Endometrial microvascular endothelial cells (primary cell): Measurements from ENCODE around the gene FABP2. TPM values are rescaled to one million over a fixed set of nuclear protein-coding genes. Genes with fewer than 3 reads are reported as not detected.

Experiments
- in situ Hi-C: cut with HindIII; loops from 2 replicates; pipeline ENCODE4 v1.10.0; 2017; ENCODE audit warnings: low sequenced_read_pairs, low pct_unique_long_range_greater_than_20kb; ENCODE audit errors: inconsistent ontology term
- total RNA-seq: library from RNA; depleted of rRNA; stranded (reverse); fragments of >200 nt; gene quantifications from one replicate; pipeline ENCODE4 v1.2.3, GENCODE V29; 2015; ENCODE audit errors: inconsistent ontology term

Gene FABP2
- total RNA-seq, 1 donor from 2014 or later = not detected

DNA sequence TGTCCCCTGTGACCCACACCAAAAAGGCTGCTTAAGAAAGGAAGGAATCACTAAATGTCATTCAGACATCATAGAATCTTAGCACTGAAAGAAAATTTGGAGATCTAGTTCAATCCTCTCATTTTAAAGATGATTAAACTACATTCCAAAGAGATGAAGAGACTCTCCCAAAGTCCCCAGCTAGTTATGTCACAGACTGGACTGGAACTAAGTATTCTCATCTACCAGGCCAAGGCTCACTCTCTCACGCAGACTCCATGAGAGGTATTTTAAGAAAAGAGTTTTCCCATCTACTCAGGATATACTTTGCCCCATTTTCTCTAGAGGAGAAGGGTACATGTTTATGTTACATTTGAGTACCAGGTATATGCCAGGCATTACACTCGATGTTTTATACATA is 6.9 kb downstream of the FABP2 start:
- in situ Hi-C loops = no loop called here

DNA sequence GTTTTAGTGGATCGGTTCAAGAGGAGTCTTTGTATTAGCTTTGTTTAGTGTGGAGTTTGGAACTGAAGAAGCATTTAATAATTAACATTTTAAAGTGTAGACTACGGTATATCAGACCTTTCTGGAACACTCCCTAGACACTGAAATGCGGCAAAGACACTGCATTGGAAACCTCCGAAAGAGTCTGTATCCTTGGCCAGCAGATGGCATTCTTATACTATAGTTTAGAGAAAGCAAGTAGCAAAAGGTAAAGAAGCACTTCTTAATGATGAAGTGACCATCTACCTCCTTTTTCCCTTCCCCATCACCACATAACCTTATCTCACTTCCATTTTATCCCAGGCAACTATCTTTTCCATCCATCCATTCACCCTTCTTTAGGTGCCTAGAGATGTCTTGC is 7.6 kb downstream of the FABP2 start:
- in situ Hi-C loops = no loop called here

DNA sequence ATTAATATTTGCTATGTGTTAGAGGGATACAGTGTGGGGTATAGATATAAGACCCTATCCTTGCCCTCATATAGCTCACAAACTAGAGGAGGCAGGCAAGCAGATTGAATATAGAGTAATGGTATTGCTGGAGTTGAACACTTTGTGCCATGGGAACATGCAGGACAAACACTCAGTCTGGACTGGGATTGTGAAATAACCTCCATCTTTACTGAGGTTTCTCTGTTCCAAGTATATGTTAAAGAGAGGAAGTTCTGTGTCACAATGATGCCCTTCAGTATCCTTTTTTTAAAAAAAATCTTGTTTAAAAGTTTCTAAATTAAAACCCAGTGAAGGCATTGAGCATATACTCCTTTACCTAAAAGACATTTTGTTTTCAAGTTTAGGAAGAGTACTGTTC is 8.7 kb downstream of the FABP2 start:
- in situ Hi-C loops = no loop called here

DNA sequence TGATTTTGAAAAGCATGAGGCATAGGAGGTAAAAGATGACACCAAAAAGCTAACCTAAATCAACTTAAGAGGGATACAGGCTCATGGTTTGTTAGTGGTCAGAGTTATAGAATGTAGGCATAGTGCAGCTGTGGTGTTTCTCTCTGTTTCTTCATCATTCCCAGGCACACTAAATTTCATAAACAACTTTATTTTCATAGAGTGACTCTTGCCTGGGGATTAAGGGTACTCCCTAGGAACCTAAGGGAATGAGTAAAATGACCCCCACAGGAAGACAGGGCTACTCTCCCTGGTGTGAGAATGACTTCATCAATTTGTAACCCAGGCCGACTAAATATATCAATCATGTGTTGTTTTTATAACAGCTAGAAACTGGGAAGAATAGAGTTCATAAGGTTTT is 11.1 kb downstream of the FABP2 start:
- in situ Hi-C loops = no loop called here

DNA sequence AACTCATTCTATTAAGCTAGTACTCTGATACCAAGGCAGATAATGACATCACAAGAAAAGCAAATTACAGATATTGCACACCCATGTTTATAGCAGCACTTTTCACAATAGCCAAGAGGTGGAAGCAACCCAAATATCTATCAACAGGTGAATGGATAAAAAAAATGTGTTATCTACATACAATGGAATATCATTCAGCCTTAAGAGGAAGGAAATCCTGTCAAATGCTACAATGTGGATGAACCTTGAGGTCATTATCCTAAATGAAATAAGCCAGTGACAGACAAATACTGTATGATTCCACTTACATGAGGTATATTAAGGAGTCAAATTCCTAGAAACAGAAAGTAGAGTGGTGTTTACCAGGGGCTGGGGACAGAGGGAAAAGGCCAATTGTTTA is 14.3 kb downstream of the FABP2 start:
- in situ Hi-C loops = no loop called here

DNA sequence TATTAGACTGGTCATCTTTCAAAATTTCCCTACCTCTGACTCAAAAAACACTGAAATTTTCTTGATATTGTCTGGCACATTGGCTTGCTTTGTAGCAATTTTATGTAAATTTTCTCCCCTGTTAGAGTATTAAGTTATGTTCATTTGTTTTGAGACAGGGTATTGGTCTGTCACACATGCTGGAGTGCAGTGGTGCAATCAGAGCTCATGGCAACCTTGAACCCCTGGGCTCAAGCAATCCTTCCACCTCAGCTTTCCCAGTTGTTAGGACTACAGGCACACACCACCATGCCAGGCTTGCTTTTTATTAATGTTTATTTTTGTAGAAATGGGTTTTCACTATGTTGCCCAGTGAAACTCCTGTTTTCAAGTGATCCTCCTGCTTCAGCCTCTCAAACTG is 17.5 kb downstream of the FABP2 start:
- in situ Hi-C loops = no loop called here

DNA sequence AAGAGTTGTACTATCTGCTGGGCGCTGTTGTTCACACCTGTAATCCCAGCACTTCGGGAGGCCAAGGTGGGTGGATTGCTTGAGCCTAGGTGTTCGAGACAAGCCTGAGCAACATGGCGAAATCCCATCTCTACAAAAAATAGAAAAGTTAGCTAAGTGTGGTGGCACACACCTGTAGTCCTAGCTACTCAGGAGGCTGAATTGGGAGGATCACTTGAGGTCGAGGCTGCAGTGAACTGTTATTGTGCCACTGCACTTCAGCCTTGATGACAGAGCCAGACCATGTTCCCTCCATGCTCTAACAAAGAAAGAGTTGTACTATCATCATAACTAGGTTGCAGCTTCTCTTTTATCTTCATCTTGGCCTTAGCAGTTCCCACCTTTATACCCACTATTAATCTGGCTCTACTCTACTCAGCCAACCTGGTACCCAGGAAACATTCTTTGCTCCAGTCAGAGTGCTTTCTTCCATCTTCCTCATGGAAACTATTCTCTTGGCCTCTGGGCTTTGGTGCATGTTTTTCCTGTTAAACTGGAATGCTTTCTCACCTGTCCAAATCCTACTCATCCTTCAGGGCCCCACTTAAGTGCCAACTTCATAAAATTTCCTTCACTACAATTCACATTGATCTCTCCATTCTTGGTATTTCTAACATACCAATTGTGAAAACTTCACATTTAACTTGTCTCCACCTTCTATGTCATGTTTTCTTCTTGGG is 18.2 kb downstream of the FABP2 start:
- in situ Hi-C loops = no loop called here

DNA sequence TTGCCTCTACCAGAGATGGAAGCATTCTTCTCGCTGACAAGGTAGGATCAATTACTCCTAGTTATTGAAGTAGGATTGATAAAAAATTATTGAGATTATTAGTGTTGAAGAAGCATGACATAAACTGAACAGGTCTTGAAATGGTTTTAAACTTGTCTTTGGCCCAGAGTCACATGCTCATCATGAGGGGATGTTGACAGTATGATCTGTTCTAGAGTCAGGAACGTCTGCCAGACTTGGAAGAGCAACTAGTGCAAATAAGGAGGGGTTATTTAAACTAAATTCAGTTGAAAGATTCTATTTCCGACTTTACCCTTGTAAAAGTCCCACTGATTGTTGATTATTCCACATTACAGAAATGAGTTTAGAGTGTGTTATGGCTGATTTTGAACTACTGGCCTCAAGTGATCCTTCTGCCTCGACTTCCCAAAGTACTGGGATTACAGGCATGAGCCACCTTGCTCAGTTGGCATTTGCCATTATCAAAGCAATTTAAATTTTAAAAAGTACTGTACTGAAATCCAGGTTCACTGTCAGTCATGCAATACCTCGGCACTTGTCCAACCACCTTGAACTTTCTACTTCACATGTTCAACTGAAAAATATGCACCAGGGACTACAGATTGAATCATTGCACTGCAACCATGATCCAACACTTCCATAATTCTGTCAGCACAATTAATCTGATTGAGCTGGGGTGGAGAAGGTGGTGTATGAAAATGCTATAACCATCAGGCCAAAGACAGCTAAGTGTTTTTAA is 19.7 kb downstream of the FABP2 start:
- in situ Hi-C loops = no loop called here

DNA sequence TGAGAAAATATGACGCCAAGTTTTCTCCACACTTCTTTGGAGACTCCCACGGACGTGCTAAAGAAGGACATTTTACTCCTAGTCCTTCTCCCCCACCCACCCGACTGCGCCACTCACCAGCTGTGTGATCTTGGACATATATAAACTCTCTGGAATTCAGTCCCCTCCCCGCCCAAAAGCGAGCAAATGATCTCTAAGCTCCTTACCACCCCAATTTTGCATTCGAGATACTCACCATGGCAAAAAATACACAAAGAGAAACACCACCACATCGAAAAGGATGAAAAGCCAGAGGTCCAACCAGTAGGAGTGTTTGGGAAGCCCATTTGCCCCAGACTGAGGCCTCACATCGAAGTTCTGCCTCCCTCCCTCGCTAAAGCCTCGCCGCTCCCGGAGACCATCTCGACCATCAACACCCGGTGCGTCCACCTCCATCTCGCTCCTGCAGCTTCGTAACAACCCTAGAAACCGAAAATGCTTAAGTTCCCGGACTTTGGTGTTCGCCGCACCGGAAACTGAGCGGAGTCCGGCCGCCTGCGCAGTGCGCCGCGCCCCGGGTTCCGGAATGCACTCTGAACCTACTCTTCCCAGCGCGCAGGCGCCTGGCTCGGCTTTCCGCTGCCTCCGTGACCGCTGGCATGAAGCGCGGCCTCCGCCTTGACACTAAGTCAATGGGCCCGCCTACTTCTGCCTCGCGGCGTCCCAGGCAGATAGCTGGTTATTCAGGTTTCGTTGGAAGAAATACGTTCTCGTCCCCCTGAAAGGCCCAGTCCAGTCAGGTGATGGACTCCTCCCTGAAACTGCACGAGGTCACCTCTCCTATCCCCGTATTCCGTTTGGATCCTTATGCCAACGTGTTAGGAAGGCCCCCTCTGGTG is 21.6 kb downstream of the FABP2 start:
- in situ Hi-C loops = no loop called here

DNA sequence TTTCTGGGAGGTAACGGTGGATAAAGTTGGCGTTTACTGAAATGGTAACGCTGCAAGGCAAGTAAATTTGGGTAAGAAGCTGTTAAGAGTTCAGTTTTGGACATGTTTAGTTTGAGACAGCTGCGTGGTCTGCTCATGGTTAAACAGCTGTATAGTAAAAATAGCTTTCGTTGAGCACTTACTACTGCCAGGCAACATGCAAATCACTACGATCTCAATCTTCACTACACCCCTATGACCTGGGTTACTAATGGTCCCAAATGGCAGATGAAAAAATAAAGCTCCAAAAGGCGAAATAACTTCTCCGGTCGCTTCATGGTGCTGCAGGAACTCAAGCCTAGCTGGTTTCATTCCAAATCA is 22.2 kb downstream of the FABP2 start:
- in situ Hi-C loops = no loop called here

DNA sequence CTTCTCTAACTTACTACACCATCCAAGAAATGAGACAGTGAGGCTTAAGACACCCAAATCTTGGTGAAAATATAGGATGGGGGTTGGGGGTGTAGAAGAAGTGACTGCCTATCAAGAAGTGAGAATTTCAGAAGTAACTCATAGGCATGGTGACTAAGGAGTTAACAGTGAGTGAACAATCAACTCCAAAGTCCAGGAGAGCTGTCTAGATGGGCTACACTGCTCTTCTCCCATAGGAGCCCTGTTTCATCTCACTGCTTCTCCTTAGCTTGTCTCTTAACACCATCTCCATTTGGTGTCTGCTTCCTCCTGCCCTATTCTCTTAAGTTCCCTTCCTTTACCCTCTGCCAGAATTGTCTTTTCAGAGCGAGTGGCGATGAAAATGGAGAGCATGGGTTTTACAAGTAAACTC is 22.7 kb downstream of the FABP2 start:
- in situ Hi-C loops = no loop called here

DNA sequence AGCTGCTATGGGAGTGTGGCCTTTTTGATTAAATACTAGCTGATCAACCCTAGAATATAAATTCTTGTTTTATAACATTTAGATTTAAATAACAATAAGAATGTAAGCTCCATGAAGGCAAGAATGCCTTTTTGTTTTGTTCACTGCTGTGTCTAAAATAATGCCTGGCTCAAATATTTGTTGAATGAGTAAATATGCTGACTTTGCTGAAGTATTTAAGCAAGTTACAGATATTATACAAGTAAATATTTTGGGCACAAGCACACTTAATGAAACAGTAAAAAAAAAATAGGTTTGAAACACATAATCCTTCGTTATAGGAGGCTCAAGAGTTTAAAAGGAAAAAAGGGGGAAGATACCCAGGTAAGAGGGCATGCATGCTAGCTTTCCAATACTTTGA is 24.1 kb downstream of the FABP2 start:
- in situ Hi-C loops = no loop called here

DNA sequence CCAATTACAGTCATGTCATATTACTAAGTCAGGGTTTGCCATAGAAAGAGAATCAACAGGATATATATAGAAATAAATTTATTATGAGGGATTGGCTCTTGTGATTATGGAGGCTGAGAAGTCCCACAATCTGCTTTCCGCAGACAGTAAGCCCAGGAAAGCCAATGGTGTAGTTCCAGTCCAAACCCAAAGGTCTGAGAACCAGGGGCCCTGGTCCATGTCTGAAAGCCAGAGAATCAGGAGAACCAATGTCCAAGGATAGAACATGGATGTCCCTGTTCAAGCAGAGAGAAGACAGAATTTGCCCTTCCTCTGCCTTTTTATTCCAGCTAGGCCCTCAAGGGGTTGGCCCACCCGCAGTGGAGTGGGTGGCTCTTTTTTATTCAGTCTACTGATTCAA is 25.6 kb downstream of the FABP2 start:
- in situ Hi-C loops = no loop called here

DNA sequence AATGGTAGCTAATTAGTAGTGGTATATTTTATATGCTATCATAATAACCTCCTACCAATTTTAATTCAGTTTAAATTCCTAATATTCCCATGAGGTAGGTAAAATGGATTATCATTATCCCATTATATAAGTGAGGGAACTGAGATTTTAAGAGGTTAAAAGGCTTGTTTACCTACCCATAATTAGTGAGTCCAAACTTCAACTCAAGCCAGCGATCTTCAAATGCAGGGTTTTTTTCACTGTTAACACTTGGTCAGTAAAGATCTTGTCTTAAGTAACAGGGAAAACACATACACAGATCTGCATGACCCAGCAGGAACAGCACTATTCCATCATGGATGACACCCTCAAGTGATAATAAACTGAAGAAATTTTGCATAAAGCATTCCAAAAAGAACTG is 31.3 kb downstream of the FABP2 start:
- in situ Hi-C loops = no loop called here

DNA sequence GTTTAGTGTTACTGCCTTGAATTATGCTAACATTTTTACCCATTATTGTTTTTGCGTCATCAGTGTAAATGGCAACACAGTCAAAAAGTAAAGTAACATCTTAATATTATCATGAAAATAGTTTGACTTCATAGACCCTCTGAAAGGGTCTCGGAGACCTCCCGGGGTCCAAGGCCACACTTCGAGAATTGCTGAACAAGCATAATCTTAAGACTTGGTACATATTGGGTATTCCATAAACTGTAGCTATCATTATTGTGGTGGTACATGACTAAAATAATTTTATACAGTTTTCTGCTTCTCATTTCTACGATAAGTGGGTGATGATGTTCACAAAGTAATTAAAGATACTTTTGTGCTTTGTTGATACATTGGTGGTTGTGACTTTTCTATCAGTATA is 32.6 kb downstream of the FABP2 start:
- in situ Hi-C loops = no loop called here

DNA sequence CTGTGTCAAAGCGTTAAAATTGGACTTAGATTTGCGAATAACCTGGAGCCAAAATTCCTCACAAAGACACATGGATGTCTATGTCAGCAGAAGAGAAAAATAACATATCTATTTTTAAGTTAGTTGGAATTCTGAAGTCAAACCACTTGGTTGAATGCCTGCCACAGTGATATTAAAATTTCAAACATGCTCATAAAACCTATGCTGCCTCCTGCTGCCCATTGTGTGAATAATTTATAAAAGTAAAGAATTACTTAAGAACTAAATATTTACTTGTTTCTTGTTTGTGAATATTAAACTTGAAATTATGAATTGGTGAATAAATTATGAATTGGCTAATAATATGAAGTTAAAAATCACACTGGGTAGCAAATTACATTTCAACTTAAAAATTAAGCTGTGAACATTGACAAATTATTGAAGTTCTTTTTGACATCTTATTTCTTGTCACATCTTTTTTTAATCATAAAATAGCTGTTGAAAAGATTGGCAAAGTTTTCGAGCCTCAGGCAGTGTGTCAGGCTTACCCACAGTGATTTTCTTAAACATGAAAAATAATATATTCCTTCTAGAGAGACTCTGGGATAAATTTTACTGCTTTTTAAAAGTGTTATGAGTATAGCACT is 35.4 kb downstream of the FABP2 start:
- in situ Hi-C loops = no loop called here

DNA sequence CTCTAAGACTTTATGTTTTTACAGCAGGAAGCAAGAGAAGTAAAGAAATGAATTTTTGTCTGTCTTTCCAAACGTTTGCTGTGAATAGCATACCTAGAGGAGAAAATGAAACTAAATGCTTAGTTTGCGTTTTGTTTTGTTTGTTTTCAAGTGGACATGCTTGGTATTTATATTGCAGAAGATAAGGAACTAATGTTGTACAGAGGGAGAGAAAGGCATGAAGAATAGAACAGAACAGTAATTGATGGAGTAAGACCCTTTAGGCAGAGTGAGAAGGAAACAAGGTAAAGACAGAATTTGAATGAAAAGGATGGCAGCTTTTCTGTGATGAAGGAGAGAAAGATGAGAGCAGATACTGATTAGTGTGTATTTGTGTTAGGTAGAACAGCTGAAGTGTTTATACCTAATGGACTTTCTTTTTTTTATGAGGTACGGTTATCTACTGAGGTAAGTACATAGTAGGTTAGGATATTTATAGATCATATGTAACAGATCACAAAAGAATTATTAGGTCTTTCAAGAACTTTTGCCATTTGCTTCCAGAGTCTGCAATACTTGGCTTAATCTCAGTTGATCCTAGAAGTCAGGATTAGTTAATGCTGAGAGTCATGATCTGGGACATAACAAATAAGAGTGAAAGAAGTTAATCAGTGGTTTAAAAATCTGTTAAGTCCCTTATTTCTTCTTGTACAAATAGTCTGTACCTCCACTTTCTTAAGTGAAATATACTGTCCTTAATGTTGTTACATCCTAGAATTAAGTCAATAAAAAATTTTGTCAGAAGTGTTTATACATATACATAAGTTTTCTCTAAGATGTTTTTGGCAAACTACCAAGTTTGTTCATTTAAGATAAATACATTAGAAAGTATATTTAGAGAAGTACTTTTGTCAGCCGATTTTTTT is 36.8 kb downstream of the FABP2 start:
- in situ Hi-C loops = no loop called here

DNA sequence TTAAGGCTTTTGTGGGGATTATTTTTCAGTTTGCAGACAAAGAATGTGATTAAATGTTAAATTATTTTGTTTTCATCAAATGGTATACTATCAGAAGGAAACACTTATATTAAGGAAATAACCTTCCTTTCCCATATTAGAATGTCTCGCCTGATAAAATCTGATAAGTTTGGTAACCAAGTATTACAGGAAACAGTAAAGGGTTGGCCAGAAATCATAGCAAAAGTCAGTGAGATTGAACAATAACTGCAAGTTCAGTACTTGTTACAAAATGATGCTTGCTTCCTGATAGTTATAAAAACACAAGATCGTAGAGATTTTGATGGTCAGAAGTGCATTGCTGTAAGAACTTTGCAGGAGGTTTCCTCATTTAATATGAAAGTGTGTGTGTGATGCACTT is 40.5 kb downstream of the FABP2 start:
- in situ Hi-C loops = no loop called here
